ENCODE data around the gene DENND1B. TPM values are rescaled to one million over a fixed set of nuclear protein-coding genes. Genes with fewer than 3 reads are reported as not detected.

The DENND1B gene
- total RNA-seq, 1 experiment from 2014 or later: 14.1 TPM

DNA sequence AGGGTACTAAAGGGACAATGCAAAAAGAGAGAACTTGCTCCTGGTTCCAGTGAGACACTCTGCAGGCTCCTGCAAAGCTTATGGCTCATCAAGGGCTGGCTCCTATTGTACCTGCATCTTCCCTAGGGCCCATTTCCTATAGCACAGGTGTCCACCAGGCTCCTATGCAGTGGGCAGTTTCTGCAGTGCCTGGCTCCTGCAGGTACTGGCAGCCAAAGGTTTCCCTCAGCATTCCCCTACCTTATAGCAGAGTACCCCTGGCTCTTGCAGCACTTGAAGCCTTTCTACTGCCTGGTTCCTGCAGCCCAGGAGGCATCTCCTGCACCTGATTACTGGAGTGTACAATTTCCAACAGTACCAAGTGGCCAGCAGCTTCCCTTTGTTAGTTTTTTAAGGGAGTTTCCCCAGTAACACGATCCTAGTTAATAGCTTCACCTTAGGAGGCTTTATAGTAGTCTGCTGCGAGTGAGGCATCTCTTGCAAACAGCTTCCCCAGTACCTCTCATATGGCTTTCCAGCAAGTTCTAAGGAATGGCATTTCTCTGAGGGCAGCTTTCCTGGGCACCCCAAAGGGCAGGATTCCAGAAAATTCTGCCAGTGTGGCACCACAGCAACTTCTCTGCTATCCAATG is 141.7 kb downstream of the DENND1B start:
- BruUV-seq (replicated peaks): no TSS peak
- TF ChIP-seq EZH2 (IDR thresholded peaks at IDR 0.05; ENCODE audit: low read depth): no peak
- TF ChIP-seq, protein P1, sequence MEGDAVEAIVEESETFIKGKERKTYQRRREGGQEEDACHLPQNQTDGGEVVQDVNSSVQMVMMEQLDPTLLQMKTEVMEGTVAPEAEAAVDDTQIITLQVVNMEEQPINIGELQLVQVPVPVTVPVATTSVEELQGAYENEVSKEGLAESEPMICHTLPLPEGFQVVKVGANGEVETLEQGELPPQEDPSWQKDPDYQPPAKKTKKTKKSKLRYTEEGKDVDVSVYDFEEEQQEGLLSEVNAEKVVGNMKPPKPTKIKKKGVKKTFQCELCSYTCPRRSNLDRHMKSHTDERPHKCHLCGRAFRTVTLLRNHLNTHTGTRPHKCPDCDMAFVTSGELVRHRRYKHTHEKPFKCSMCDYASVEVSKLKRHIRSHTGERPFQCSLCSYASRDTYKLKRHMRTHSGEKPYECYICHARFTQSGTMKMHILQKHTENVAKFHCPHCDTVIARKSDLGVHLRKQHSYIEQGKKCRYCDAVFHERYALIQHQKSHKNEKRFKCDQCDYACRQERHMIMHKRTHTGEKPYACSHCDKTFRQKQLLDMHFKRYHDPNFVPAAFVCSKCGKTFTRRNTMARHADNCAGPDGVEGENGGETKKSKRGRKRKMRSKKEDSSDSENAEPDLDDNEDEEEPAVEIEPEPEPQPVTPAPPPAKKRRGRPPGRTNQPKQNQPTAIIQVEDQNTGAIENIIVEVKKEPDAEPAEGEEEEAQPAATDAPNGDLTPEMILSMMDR (conservative IDR thresholded peaks at IDR 0.05): no peak
- no peak overlapping the region for H3K4me2 ChIP-seq

DNA sequence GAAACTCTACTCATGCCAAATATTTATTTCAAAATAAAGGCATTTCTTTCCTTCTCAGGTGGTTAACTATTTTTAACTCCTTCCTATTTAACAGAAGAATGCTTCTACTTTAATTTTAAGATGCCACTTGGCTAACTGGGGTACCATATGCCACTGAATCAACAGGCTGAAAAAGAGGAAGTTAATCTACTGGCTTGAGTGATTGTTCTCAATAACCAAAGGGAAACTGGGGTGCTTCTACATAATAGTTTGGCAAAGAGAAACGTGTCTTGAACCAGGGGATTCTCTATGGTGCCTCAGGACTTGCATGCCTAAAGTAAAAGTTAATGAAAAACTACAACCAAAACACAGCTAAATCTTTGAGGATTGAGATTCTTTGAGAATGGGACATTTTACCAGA is 142.6 kb downstream of the DENND1B start:
- ChIA-PET POLR2A (ENCODE audit: unreplicated experiment) (no interaction called here), CTCF (no interaction called here)
- H3K9me3 ChIP-seq (ENCODE audit: insufficient read depth, low read depth): no peaks in the 10 kb centered on the region
- H3K4me2 ChIP-seq: no peak overlapping the region
- H3K4me1 ChIP-seq (replicated peaks; ENCODE audit: insufficient read depth): no peaks in the 10 kb centered on the region
- no peak overlapping the region for H3K27ac ChIP-seq
- H2AFZ ChIP-seq: no peak overlapping the region
- H3K36me3 ChIP-seq (ENCODE audit: low read depth): no peaks in the 10 kb centered on the region
- no peaks in the 10 kb centered on the region for H3F3A ChIP-seq (ENCODE audit: insufficient read depth, low read depth)
- no peaks in the 10 kb centered on the region for H4K20me1 ChIP-seq (ENCODE audit: insufficient read depth)
- TF ChIP-seq EZH2 (IDR thresholded peaks at IDR 0.05; ENCODE audit: low read depth): no peak
- TF ChIP-seq, protein P1 (conservative IDR thresholded peaks at IDR 0.05): no peak
- H3K4me3 ChIP-seq: no peak overlapping the region
- intact Hi-C loops (cut with micrococcal nuclease; ENCODE audit: unreplicated experiment): no loop called here
- no TSS peak for BruUV-seq (replicated peaks)
- no peaks in the 10 kb centered on the region for H3K9me2 ChIP-seq (ENCODE audit: insufficient read depth)
- no peaks in the 10 kb centered on the region for H3K27me3 ChIP-seq (ENCODE audit: insufficient read depth, low read depth)
- no peak for DNase-seq
- H3K79me2 ChIP-seq (ENCODE audit: low read depth): no peaks in the 10 kb centered on the region

More for the DNA sequence above, 141.7 kb downstream of the DENND1B start:
- Histone ChIP-seq H3K79me2 (ENCODE audit: low read depth) (no peaks in the 10 kb centered on the region), H4K20me1 (ENCODE audit: insufficient read depth) (no peaks in the 10 kb centered on the region), H3K9me3 (ENCODE audit: insufficient read depth, low read depth) (no peaks in the 10 kb centered on the region), H3K9me2 (ENCODE audit: insufficient read depth) (no peaks in the 10 kb centered on the region), H3K4me1 (replicated peaks; ENCODE audit: insufficient read depth) (no peaks in the 10 kb centered on the region), H3F3A (ENCODE audit: insufficient read depth, low read depth) (no peaks in the 10 kb centered on the region), H3K27me3 (ENCODE audit: insufficient read depth, low read depth) (no peaks in the 10 kb centered on the region), H2AFZ (no peak overlapping the region), H3K4me3 (no peak overlapping the region), H3K36me3 (ENCODE audit: low read depth) (no peaks in the 10 kb centered on the region), H3K27ac (no peak overlapping the region)
- ChIA-PET POLR2A (ENCODE audit: unreplicated experiment) (no interaction called here), CTCF (no interaction called here)
- DNase-seq: no peak
- intact Hi-C loops (cut with micrococcal nuclease; ENCODE audit: unreplicated experiment): no loop called here

DNA sequence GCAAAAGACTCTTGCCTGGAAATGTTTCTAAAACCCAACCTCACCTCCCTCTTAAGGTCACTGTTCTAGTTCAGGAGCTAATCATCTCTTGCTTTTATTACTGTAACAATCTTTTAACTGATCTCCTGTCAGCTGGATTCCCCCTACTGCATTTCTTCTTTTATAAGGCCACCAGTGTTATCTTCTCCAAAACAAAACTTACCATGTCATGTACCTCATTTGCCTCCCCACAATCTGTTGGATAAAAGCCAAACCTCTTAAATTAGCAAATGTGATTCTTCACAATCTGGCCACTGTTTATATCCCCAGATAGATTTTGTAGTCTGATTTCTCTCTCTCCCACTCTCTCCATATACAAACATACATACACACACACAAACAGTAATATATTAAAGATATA is 143.3 kb downstream of the DENND1B start:
- no peaks in the 10 kb centered on the region for H3K79me2 ChIP-seq (ENCODE audit: low read depth)
- CTCF ChIA-PET: no interaction called here
- no peaks in the 10 kb centered on the region for H3K9me2 ChIP-seq (ENCODE audit: insufficient read depth)

More for the DNA sequence above, 143.3 kb downstream of the DENND1B start:
- no peak for DNase-seq
- Histone ChIP-seq H3K27ac (no peak overlapping the region), H3K4me2 (no peak overlapping the region), H3K27me3 (ENCODE audit: insufficient read depth, low read depth) (no peaks in the 10 kb centered on the region), H4K20me1 (ENCODE audit: insufficient read depth) (no peaks in the 10 kb centered on the region), H3K9me3 (ENCODE audit: insufficient read depth, low read depth) (no peaks in the 10 kb centered on the region), H3F3A (ENCODE audit: insufficient read depth, low read depth) (no peaks in the 10 kb centered on the region), H3K36me3 (ENCODE audit: low read depth) (no peaks in the 10 kb centered on the region), H3K4me3 (no peak overlapping the region), H3K4me1 (replicated peaks; ENCODE audit: insufficient read depth) (no peaks in the 10 kb centered on the region), H2AFZ (no peak overlapping the region)
- intact Hi-C loops (cut with micrococcal nuclease; ENCODE audit: unreplicated experiment): no loop called here
- POLR2A ChIA-PET (ENCODE audit: unreplicated experiment): no interaction called here
- no TSS peak for BruUV-seq (replicated peaks)
- TF ChIP-seq, protein P1 (conservative IDR thresholded peaks at IDR 0.05): no peak
- TF ChIP-seq EZH2 (IDR thresholded peaks at IDR 0.05; ENCODE audit: low read depth): no peak
